Amniotic epithelial cell (primary cell): ENCODE measurements around the gene DDAH1.

Experiments used
- DNase-seq: peaks from one replicate; pipeline ENCODE4 v3.0.0-alpha.2; 2010; ENCODE audit warnings: low read depth

The DDAH1 gene

DNA sequence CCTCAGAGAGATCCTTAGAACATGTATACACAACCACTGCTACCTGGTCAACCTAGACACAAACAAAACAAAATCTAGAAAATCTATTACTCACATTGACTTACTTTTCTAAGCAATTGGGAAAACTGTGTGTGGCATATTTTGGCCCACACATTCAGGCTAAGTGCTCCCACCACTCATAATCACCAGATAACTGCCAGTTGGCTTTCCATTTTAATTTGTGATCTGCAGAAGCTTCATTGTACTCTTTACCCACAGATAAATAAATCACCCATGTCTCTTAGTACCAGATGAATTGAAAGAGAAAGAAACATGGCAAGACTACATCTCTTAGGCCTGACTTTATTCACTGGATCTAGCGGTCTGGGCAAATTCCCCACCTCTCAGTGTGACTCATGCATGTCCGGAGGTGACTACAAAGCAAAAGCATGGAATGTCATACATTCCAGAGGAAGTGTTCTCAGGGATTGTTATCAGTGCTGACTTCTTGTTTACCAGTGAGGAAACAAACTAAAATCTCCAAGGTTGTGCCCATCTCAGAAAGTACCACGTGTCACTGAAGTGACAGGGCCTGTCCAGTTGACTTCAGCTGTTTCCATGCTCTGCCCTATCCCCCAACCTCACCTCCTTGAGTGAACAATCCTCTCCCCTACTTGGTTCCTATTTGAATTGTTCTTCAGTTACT, 136.1 kb downstream of the DDAH1 start:
- peak; percentile 99 for DNase-seq

DNA sequence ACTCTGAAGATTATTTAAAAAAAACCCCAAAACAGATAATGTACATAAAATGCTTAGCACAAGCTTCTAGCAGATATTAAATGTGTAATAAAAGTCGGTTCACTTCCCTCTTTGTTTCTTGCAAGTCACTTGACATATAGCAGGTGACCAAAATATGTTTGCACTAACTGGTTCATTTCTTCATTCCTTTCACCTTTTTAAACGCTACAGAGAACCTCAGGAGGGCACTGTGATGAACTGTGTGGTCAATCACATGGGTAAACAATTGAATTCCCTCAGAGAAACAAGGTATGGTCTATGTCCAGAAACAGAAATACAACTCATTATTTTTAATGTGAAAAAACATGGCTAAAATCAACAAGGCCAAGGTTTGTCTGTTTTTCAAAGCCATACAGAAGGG, 137.2 kb downstream of the DDAH1 start:
- no peak for DNase-seq

GRCh38 chr1:85326851-85327250, 138.1 kb downstream of the DDAH1 start:
- no peak for DNase-seq

GRCh38 chr1:85326336-85326735, 138.6 kb downstream of the DDAH1 start:
- no peak for DNase-seq

DNA sequence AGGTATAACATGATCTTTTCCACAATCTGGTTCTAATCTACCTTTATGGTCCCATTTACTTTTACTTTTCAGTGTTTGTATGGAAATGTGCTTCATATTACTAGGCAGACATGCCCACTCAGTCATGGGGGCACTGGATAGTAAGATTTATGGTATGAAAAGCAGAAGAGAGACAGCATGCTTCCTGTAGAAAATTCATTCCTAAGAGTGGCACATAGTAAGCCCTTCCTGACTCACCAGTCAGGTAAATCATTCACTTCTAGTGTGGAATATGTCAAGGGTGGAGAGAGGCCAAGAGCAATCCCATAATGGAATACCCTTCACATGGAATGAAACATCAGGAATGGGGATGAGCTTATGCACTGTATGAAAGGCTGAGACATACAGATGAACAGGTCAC, 139.0 kb downstream of the DDAH1 start:
- peak; percentile 41 for DNase-seq

DNA sequence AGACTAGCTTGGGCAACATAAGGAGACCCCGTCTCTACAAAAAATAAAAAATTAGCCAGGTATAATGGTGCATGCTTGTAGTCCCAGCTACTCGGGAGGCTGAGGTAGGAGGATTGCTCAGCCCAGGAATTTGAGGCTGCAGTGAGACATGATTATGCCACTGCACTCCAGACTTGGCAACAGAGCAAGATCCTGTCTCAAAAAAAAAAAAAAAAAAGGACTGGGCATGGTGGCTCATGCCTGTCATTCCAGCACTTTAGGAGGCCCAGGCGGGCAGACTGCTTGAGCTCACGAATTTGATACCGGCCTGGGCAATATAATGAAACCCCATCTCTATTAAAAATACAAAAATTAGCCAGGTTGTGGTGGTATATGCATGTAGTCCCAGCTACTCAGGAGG, 141.2 kb downstream of the DDAH1 start:
- DNase-seq = no peak

DNA sequence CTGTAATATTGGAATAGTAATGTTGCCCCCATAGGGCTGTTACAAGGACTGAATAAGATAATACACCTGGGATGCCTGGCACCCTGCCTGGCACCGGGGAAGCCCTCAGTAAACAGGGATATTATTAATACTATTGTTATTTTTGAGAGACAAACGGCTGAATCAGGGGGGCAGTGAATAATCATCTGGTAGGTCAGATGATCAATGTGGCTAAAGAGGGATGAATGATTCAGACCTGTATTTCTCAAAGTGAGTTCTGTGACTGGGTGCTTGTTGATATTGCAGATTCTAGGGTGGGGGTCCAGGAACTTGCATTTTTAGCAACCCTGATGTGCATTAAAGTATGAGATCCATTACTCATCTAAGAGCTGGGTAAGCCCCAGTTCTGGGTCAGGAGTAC, 142.3 kb downstream of the DDAH1 start:
- DNase-seq = no peak

DNA sequence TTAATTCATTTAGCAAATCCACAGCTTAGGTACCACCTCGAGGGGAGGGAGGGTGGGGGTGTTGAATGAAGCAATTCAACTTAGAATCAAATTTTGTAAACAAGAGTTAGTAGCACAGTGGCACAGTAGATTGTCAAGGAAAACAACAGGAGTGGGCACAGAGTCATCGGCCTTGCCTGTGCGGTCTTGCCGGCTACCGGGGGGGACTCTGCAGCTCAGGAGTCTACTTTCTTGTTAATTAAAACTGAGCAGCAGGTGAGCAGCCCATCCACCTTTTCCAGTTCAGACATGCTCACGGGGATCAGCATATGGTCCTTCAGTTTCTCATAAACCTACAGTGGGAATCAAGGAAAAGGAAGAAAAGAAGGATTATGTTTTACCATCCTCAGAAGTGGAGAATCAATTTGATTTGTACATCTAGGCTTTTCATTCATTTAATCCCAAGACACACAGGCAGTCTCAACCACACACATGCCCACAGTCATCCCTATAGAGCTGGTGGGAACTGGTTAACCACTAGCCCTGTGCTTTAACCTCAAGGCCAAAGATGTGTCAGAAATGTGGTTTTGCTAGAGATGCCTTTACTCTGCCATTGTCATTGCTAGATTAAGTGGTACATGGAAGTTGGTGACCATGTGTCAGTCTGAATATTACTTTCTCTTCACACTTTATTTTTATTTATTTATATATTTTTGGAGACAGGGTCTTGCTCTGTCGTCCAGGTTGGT, 143.6 kb downstream of the DDAH1 start:
- DNase-seq = peak; percentile 80

- peak; percentile 67 for DNase-seq
Observed at GRCh38 chr1:85320371-85321131, 144.4 kb downstream of the DDAH1 start.

GRCh38 chr1:85319931-85320330, 145.0 kb downstream of the DDAH1 start:
- DNase-seq = no peak

DNA sequence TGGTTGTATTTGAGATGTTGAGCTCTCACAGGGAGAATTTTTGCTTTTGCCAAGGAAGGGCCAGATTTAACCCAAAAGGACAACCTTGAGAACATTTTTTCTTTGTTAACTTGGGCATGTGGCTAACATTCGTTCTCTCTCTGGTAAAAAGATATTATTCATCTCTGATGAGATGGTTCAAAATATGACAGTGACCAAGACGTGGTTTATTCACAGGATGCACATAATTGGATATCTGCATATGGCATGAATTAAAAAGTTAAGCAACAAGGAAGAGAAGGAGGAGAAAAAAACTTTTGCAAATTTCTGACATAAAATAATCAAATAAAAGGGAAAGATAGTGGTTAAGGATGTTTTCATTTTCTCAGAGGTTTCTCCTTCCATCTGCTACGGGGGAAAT, 145.5 kb downstream of the DDAH1 start:
- DNase-seq = no peak

DNA sequence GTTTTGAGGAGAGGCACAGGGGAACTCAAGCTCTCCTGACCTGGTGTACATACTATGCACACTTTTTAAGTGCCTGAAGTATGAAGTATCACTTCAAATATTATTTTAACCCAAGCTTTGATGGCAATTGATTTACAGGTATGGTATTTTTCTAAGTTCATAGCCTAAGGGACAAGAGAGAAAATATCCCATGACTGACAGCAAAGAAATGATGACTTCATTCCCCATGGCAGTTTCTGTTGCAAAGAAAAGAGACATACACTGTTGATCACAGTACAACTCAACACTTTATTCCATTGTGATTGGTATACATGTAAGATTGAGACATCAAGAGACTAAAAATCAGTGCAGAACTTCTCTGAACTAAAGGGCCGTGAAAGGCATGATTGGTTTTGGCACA, 146.7 kb downstream of the DDAH1 start:
- no peak for DNase-seq

GRCh38 chr1:85317560-85317959, 147.4 kb downstream of the DDAH1 start:
- DNase-seq = no peak

DNA sequence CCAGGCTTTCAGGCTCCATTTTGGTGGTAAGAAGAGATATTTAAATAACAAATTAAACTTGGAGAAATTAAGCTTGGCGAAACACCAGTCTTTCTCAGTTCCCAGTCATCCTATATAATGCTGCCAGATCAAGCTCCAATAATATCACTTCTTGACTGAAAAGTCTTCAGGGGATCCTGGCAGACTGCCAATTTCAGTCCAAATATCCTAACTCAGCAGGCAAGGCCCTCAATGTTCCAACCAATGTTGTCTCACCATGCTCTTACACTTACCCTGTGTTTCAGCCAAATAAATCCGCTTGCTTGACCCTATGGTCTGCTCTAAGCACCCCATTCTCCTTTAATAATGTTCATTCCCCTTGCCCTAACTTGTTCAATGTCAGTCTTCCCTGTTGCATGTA, 148.6 kb downstream of the DDAH1 start:
- no peak for DNase-seq

DNA sequence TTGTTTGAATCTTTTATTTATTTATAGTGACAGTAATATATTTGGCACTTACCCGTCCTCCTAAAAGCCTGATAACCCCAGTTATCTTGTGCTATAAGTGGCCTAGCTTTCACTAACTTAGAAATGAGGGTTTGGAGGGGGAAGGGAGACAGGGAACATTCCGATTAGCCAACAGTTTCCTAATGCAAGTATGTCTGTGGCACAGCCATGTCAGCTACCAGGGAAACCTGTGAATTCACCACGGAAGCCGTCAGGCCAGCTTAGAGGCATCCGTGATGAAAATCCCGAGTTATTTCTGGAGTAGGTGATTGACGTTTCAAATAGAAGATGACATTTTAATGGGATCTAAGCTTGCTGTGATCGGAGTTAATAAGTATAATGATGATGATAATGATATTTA, 149.2 kb downstream of the DDAH1 start:
- peak; percentile 54 for DNase-seq

DNA sequence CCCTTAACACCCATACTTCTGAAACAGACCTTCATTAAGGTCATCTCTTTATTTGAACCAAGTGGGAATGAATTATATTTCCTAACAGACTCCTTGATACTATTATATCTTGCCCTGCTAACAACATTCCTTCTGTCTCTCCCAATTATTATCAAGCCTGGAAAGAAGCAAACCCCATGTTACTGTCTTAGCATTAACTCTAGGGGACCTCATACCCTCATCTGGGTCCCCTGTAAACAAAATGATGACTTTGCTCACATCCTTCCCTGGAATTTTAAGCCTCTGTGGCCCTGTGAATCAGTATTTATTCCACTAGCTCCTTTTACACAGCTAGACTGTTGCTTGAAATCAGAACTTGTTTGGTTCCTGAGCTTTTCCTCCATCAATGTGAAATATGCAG, 150.2 kb downstream of the DDAH1 start:
- no peak for DNase-seq

GRCh38 chr1:85313888-85314696, 150.9 kb downstream of the DDAH1 start:
- DNase-seq = peak; percentile 87

GRCh38 chr1:85311818-85312217, 153.1 kb downstream of the DDAH1 start:
- DNase-seq = no peak

DNA sequence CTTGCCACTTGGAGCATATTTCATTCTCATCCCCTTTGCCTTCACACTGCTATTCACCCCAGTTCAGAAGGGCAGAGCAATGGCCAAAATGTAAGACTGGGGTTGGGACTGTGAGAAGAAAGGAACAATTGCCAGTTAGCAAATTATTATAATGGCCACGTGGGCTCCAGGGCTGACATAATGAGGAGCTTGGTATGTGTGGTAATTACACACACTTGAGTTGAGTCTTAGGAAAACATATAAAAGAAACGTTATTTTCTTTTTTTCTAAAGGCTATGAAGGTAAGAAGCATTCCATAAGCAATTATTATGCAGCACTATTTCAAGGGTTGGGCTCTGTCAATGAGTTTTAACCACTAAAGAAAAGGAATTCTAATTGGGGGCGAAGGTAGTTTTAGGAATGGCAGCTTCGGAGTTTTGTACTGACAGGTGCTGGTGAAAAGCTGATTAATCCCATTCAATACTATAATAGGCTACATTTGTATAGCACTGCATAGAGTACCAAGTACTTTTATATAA, 156.1 kb downstream of the DDAH1 start:
- no peak for DNase-seq

DNA sequence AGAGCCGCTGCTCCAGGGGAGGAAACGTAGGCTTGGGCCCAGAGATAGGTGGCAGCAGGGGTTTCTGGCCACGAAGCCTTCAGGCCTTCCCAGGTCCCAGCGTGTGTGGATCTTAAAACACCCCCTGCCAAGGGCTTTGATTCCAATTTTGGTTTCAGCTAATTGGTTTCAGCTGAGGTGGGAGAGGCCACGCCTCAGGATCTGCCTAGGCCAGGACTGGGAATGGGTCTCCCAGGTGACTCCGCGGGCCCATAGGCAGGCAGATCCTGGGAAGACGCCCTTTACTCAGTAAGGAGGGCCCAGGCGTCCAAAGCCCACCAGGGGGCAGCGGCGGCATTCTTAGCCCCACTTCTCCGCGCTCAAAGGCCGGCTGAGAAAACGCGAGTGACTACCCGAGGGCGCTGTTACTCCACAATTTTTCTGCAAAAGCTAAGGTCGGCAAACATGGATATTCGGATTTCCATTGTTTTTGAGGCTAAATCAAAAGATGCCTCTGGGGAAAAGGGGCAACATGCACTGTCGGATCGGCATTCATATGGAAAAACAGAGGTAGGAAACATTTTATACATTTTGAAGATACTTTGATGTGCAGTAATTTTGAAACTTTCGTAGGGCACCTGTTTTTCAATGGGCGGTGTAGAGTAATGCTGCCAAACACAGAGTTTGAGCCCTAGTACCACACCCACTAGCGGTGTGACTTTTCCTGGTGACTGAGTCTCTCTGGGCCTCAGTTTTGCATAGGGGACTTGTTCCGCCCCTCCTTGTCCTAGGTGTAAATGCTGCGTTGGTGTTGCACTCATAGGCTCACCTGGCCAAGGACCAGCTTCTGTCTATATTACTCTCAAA, 156.7 kb downstream of the DDAH1 start:
- DNase-seq = peak; percentile 74

DNA sequence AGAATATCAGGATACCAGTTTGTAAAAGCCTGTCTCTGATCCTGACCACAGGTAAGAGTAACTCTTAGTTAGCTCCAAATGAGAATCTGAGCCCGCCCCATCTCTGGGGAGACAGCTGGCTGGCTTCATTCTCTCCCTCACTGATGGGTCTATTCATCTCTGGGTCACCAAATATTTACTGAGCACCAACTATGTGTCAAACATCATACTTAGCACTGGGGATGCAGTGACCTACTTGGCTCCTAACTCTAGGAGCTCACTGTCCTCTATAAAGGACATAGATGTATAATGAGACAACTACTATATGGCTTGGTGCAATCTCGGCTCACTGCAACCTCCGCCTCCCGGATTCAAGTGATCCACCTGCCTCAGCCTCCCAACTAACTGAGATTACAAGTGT, 158.7 kb downstream of the DDAH1 start:
- no peak for DNase-seq
